Measurements from ENCODE around the gene RHEBL1. TPM values are rescaled to one million over a fixed set of nuclear protein-coding genes. Genes with fewer than 3 reads are reported as not detected.

Gene RHEBL1
- total and polyA plus RNA-seq, 11 donors, result 0.19 to 2.0 (median 0.43) TPM; not detected in 5

DNA sequence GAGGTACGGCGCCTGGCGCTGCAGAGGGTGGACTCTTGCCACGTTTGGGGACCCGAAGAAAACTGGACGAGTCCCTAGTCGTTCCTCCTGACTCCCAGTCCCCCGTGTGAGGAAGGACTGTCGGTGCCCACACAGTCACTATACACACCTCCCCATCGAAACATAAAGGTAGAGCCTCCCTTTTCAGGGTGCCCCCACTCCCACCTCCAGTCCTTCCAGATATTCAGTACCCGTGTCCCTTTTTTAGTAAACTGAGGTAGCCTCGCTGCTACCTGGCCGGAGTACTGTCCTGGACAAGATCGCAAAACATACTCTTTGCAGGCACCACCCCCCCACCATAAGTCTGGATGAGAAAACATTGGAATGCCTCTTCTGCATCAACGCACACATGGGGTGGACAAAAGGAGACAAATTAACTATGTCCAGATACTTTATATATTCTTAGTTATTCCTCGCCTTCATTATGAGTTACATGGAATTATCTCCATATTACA, 8.6 kb downstream of the RHEBL1 start:
- no peaks in the 10 kb centered on the region for H3K9me3 ChIP-seq
- peaks cover 12 to 46% (median 33%) of the 10 kb centered on the region in 12 donors for H3K4me1 ChIP-seq
- H3K36me3 ChIP-seq, result no peaks in the 10 kb centered on the region
- peak overlapping the region in 11 of 12 donors; percentile 94 to 99 (median 98) for H3K27ac ChIP-seq
- peak overlapping the region; percentile 79 to 100 (median 93) for H3K4me3 ChIP-seq
- ATAC-seq (peak in 1 of 4 donors; percentile 1), DNase-seq (peak in 1 of 5 donors; percentile 22)
- WGBS, 4 donors, result 7 to 10% (median 9%) methylated on average over 13 to 16 of the region's 16 CpGs
- intact Hi-C loops (cut with DNase I), result loop anchor here in 8 of 10 donors (2.0 to 10.0 kb wide), 7 partner anchors 36 to 176 kb away; partner anchors contain the start of genes PRKAG1 (in 1 of the 8) and TUBA1A (in 1 of the 8)
- TF ChIP-seq, protein P1, sequence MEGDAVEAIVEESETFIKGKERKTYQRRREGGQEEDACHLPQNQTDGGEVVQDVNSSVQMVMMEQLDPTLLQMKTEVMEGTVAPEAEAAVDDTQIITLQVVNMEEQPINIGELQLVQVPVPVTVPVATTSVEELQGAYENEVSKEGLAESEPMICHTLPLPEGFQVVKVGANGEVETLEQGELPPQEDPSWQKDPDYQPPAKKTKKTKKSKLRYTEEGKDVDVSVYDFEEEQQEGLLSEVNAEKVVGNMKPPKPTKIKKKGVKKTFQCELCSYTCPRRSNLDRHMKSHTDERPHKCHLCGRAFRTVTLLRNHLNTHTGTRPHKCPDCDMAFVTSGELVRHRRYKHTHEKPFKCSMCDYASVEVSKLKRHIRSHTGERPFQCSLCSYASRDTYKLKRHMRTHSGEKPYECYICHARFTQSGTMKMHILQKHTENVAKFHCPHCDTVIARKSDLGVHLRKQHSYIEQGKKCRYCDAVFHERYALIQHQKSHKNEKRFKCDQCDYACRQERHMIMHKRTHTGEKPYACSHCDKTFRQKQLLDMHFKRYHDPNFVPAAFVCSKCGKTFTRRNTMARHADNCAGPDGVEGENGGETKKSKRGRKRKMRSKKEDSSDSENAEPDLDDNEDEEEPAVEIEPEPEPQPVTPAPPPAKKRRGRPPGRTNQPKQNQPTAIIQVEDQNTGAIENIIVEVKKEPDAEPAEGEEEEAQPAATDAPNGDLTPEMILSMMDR (IDR thresholded peaks at IDR 0.05), result no peak
- no peak for TF ChIP-seq POLR2A (IDR thresholded peaks at IDR 0.05)
- H3K27me3 ChIP-seq, result no peaks in the 10 kb centered on the region

GRCh38 chr12:49060237-49061156, 9.3 kb downstream of the RHEBL1 start, which contains the start of gene KMT2D:
KMT2D (minus strand) TSS chr12:49060794; CDS start chr12:49055324, 5,470 bp downstream.
- intact Hi-C loops (cut with DNase I), result loop anchor here in 8 of 10 donors (2.0 to 10.0 kb wide), 7 partner anchors 37 to 177 kb away; partner anchors contain the start of genes PRKAG1 (in 1 of the 8) and TUBA1A (in 1 of the 8)
- Histone ChIP-seq H3K27ac (peak within 1 kb of the TSS; percentile 94 to 99 (median 98)), H3K4me1 (peaks cover 18 to 53% (median 39%) of the 10 kb centered on the region in 12 donors), H3K36me3 (no peaks in the 10 kb centered on the region), H3K27me3 (no peaks in the 10 kb centered on the region), H3K9me3 (no peaks in the 10 kb centered on the region), H3K4me3 (peak within 1 kb of the TSS; percentile 79 to 100 (median 93))
- 0 to 1% (median 0%) methylated on average over 25 to 74 of the region's 74 CpGs for whole genome bisulfite sequencing, 4 donors
- TF ChIP-seq, protein P1 (IDR thresholded peaks at IDR 0.05), result peak in 8 of 12 donors; percentile 8 to 44 (median 32)
- peak in 1 of 2 donors; percentile 50 for TF ChIP-seq POLR2A (IDR thresholded peaks at IDR 0.05)
- DNase-seq, result peak; percentile 94 to 96 (median 95)
- ATAC-seq, result peak; percentile 76 to 85 (median 84)

- DNase-seq, result peak in 1 of 5 donors; percentile 72
- intact Hi-C loops (cut with DNase I), result loop anchor here in 9 of 10 donors (2.0 to 10.0 kb wide), 9 partner anchors 37 to 178 kb away; partner anchors contain the start of genes PRKAG1 (in 3 of the 9) and TUBA1A (in 1 of the 9)
Measured at GRCh38 chr12:49059299-49060171, 10.2 kb downstream of the RHEBL1 start.

More at GRCh38 chr12:49059299-49060171, 10.2 kb downstream of the RHEBL1 start:
- Histone ChIP-seq H3K9me3 (no peaks in the 10 kb centered on the region), H3K27ac (peak overlapping the region; percentile 94 to 99 (median 98)), H3K36me3 (peaks cover 0 to 9% (median 8%) of the 10 kb centered on the region in 9 donors), H3K4me3 (peak overlapping the region; percentile 79 to 100 (median 93)), H3K4me1 (peaks cover 19 to 63% (median 44%) of the 10 kb centered on the region in 12 donors), H3K27me3 (no peaks in the 10 kb centered on the region)
- 0 to 1% (median 0%) methylated on average over 12 to 70 of the region's 70 CpGs for WGBS, 4 donors
- no peak for TF ChIP-seq POLR2A (IDR thresholded peaks at IDR 0.05)
- TF ChIP-seq, protein P1 (IDR thresholded peaks at IDR 0.05), result no peak
- no peak for ATAC-seq

All from heart left ventricle (tissue), 16 donors.